AG09319 (cell line): Measurements from ENCODE around the gene PLXNC1.

Source experiments
- DNase-seq: peaks from one replicate; pipeline ENCODE4 v3.0.0-alpha.2; 2010; ENCODE audit warnings: low read depth; ENCODE audit errors: extremely low read depth
- TF ChIP-seq, protein P1 (sequence below): IDR thresholded peaks from 2 replicates; pipeline ENCODE4 v1.5.1; 2011; ENCODE audit warnings: low read depth, mild to moderate bottlenecking, inconsistent platforms, low read length, moderate library complexity

The PLXNC1 gene

DNA sequence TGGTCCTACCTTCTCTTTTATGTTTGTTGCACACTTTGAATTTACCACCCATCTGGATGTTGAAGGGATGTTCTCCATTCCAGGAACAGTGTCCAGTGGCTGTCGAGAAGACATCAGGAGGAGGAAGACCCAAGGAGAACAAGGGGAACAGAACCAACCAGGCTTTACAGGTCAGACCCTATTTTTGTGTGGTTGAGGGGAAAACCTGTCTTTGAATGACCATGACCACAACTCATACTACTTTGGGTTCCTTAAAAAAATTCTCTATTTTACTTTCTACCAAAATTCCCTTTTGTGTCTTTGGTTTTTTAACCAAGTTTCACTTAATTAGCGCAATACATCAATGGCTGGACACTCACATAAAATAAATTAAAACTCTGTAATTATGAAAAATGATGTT lies 78.7 kb downstream of the PLXNC1 start:
- no peak for DNase-seq
- TF ChIP-seq, protein P1, sequence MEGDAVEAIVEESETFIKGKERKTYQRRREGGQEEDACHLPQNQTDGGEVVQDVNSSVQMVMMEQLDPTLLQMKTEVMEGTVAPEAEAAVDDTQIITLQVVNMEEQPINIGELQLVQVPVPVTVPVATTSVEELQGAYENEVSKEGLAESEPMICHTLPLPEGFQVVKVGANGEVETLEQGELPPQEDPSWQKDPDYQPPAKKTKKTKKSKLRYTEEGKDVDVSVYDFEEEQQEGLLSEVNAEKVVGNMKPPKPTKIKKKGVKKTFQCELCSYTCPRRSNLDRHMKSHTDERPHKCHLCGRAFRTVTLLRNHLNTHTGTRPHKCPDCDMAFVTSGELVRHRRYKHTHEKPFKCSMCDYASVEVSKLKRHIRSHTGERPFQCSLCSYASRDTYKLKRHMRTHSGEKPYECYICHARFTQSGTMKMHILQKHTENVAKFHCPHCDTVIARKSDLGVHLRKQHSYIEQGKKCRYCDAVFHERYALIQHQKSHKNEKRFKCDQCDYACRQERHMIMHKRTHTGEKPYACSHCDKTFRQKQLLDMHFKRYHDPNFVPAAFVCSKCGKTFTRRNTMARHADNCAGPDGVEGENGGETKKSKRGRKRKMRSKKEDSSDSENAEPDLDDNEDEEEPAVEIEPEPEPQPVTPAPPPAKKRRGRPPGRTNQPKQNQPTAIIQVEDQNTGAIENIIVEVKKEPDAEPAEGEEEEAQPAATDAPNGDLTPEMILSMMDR = no peak

DNA sequence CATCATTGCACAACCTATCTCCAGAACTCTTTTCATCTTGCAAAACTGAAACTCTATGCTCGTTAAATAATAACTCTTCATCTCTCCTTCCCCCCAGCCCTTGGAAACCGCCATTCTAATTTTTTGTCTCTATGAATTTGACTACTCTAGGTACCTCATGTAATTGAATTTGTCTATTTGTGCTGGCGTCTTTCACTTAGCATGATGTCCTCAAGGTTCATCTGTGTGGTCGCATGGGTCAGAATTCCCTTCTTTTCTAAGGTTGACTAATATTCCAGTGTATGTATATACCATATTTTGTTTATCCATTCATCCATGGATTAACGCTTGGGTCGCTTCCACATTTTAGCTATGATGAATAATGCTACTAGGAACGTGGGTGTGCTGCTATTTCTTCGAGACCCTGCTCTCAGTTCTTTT lies 80.1 kb downstream of the PLXNC1 start:
- no peak for DNase-seq
- TF ChIP-seq, protein P1 = no peak

DNA sequence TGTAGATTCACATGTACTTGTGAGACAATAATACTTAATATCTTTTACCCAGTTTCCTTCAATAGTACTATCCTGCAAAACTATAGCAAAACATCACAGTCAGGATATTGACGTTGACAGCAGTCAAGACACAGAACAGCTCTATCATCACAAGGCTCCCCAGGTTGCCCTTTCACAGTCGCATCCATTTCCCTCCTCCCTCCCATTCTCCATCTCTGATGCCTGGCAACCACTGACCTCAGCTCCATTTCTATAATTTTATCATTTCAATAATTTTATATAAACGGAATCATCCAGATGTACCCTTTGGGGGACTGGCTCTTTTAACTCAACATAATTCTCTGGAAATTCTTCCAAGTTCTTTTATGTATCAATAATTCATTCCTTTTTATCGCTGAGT lies 81.5 kb downstream of the PLXNC1 start:
- DNase-seq = no peak
- TF ChIP-seq, protein P1 = no peak

DNA sequence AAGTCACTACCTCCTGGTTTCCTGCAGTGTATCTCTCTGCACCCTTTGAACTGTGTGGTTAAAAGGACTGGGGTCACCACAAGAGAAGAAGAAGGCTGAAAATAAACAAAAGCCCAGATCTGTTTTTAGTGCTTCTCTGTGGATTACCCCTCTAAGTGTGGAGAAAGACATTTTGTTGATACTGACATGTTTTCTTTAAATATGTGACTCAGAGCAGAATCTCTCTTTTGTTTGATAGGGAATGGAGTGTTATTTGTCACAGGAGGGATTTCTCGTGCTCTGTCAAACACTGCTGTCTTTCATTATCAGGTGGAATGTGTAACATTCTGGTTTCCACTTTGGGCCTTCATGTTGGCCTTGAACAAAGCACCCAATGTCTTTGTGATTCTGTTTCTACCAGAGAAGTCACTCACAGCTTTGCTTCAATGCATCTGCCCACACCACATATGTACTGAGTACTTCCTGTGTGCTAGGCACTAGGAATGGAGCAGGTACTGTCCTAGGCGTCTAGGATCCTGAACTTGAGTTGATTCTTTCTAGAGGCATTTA lies 82.1 kb downstream of the PLXNC1 start:
- TF ChIP-seq, protein P1 = no peak
- DNase-seq = no peak

DNA sequence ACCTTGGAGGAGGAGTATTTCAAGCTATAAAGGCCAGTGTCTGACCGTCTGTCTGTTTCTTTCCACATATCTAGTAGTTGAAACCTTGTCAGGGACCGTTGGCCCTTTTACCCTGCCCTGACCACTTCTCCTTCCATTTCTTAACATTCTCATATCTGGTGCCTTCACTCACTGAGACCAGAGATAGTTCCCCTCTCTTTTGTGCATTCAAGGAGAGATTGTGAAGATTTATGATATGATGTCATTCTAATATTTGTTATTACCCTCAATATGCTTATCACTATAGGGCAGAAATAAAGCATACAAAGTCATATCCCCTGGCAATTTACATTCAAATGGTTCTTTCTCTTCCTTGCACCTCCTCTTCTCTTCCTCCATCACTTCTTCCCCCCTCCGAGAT lies 83.3 kb downstream of the PLXNC1 start:
- no peak for DNase-seq
- TF ChIP-seq, protein P1 = no peak

DNA sequence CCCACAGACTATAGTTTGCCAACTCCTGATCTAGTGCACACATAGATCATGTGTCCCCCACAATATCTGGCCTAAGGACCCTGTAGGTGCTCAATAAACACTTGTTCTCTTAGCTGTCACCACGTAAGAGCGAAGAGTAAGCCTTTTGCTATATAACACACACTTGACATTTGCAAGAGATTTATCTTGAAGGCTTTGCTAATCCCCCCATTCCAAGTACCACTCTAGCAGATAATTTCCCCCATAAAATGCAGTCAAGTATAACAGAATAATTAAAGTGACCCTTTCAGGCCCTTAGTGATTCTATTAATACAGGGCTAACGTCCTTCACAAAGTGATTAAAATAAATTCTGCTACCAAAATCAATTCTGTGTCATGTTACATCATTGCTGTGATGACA lies 87.5 kb downstream of the PLXNC1 start:
- DNase-seq = no peak
- TF ChIP-seq, protein P1 = no peak

DNA sequence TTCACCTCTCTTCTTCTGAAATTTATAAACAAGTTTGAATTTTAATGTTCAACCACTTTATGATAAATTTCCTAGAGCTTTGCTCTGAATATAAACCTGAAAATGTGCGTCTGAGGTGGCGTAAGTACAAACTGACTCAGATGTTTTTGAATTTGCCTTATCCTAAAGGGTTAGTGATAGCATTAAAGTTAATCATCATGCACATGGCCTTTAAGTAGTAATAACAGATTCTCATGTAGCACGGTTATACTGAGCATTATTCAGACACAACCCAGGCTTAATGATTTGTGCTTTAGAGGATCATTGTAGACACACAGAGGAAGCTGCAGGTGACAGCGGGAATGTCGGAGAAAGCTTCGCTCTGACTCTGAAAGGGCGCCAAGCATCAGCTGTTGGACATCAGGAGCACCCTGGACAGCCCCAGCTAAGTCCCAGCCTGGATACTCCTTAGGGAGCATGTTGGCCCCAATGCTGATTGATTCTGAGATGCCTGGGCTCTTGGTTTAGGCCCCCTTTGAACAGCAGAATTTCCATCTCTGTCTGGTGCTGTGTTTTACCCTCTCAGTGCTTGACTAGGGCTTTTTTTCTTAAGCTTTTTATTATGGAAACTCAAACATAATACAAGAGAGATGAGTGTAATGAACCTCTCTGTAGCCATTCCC lies 91.1 kb downstream of the PLXNC1 start:
- TF ChIP-seq, protein P1 = no peak
- no peak for DNase-seq
